HG03457 (cell line): ENCODE data around the gene TRIM67.

Experiments used
- ATAC-seq: cut with Tn5 transposase; IDR thresholded peaks from one replicate; pipeline ENCODE4 v1.9.1; 2021; ENCODE audit warnings: moderate number of reproducible peaks; ENCODE audit not compliant: unreplicated experiment

The TRIM67 gene

DNA sequence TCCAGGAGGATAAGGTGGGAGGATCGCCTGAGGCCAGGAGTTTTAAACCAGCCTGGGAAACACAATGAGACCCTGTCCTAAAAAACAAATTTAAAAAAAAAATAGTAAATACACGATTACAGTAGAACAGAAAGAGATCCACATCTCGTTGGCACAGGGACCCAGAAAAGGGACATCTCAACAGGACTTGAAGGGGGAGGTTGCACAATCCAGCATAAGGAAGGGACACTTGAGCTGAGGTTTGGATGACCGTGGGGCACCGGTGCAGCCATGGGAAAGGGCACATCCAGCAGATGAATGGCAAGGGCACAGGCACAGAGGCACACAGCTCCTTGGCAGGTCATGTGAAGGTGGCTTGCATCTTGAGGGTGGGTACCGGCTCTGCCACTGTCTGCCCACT, 20.5 kb downstream of the TRIM67 start:
- ATAC-seq = no peak

DNA sequence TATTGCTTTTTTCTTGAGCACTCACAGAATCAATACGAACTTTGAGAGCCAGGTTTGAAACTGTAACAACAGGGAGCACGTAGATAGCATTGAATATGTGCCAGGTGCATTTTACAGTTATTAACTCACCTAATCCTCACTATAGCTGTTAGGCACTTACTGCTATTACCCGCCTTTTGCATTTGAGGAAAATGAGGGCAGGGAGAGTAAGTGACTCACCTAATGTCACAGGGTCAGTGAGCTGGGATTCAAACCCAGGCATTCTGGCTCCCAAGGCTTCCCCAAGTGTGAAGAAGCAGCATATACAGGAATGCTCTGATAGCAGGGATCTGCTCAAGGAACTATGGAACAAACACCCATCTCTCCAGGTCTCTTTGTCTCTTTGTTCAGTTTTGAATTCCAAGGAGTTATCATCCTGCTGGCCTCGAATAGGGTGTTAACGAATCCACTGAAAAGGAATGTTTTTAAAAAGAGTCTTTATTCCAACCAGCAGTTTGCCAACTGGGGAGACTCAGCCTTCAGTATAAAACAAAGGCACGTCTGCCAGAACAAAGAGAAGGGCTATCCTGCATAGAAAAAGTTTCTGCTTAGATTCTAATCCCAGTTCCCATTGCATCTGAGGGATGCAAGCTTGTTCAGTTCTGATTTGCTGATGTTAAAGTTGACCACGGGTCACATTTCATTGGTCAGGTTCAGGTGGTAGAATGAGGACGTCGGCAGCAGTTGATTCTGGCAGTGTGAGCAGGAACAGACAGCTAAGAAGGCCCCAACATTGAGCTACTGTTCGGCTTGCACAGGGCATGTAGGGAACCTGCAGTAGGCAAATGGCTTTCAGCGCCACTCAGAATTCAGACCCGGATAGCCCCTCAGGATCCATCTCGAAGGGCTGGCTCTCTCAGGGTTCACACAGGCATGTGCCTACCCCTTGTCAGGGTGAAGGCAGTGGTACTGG, 22.1 kb downstream of the TRIM67 start:
- no peak for ATAC-seq

DNA sequence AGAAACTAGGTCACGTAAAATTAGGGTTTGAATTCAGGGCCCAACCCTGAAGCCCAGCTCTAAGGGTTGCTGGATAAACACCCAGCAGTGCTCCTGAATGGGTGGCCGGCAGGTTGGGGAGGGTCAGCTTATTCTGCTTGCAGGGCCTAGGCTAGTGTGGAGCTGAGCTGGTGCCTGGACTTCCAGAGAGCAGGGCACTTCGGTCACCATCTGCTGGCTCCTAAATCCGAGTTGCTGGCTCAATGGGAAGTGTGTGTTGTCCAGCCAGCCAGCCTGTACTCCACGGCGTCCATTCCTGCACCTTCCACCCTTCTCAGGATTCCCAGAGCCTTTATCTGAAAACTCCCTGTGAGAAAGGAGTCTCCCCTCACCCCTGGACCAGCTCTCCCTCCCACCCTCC, 23.0 kb downstream of the TRIM67 start:
- no peak for ATAC-seq

DNA sequence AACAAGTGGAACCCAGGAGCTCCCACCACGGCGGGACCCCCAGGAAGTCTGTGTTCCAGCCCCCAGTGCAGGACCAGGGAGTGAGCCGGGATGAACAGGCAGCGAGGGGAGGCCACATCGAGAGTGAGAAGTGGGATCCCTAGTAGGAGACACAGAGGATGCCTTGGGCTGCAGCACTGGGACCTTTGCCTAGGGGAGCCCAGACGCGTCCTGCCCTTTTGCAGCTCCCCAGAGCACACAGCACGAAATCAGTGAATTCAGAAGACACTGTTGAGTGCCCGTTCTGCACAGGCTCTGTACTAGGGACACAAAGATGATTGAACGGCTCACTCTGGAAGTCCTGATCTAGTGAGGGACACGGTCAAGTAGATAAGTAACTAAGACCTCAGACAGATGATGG, 23.5 kb downstream of the TRIM67 start:
- ATAC-seq = no peak

DNA sequence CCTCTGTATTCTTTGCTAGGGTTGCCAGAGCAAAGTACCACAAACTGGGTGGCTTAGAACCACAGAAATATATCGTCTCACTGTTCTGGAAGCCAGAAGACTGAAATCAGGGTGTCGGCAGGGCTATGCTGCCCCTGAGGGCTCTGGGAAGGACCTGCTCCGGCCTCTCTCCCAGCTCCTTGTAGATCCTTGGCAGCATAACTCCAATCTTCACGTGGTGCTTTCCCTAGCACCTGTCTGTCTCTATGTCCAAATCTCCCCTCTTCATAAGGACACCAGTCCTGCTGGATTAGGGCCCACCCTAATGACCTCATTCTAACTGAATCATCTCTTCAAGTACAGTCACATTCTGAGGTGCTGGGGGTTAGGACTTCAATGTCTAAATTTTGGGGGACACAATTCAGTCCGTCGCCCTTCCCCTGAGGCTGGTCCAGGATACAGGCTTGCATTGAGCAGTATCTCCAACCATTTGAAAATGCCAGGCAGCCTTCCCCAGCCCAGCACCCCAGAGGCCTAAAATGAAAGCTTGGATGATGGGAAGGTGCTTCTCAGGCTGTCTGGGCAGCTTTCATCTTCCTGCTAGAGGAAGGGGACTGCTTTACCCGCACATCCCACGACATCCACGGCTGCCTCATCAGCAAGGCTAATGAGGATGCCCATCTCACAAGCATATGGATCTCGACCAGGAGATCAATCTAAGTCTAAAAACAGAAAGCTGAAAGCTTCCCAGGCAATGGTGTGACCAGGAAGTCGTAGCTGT, 24.7 kb downstream of the TRIM67 start:
- ATAC-seq = no peak

DNA sequence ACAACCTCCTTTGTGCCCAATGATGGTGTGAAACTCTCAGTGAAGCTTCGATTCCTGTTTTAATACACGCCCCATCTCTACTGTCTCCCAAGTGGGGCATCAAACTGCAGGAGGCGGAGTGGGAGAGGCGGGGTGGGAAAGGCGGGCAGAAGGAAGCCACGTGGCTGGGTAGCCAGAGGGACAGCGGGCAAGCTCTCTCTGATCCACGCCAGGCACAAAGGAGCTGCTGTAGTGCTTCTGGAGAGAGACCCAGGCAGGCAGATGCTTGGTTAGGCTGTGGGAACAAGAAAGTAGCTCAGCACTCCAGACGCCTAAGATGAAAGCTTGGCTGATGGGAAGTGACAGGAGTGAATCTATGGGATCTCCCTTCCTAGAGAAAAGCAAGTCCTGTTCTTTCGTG, 25.7 kb downstream of the TRIM67 start:
- ATAC-seq = no peak

DNA sequence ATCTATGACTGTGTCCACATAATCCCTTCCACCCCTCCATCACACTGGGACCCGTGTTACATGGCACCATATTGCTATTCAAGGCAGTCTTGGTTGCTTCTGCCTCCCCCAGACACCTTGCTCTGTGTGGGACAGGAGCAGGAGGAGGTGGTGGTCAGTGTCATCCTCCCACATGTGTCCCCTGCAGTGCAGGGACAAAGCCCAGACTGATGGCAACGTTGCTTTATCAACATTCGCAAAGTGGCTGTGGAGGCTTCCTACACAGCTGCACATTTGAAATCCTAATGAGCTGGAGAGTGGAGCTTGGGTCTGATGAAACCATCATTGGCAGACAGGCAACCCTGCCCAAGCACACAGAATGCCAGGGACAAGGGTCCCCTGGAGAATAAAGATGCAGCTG, 26.2 kb downstream of the TRIM67 start:
- ATAC-seq = no peak

DNA sequence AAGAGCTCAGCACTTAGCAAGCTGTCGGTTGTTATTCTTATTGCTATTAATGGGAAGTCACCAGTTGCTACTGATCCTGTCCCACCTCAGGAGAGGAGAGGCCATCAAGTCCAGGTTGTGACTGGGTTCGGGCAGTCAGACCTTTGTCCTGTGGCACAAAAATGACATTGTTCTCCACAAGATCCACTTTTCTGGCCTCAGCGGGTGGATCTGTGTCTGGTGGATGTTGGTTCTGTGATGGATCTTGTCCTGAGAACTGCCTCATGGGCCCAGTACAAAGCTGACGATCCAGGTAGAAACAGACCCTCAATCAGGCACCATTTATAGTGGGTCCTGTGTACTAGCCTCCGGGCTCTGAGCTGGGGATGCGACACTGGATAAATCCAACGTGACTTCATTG, 26.9 kb downstream of the TRIM67 start:
- ATAC-seq = no peak

DNA sequence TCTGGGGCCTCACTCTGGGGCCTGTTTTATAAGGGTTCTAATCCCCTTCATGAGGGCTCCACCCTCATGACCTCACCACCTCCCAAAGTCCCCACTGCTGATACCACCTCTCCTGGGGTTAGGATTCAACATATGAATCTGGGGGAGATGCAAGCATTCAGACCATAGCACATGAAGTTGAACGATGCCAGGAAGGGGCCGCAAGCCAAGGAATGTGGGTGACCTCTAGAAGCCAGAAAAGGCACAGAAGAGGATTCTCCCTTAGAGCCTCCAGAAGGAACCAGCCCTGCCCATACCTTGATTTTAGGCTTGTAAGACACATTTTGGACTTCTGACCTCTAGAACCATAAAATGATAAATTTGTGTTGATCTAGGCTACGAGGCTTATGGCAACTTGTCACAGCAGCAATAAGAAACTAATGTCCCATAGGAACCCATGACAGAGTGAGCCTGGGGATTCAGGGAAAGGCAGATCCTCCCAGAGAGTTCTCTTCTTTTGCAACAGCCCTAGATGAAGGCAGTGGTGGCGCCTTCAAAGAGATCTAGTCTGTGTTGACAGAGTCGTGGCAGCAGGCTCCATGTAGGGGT, 27.9 kb downstream of the TRIM67 start:
- ATAC-seq = no peak

DNA sequence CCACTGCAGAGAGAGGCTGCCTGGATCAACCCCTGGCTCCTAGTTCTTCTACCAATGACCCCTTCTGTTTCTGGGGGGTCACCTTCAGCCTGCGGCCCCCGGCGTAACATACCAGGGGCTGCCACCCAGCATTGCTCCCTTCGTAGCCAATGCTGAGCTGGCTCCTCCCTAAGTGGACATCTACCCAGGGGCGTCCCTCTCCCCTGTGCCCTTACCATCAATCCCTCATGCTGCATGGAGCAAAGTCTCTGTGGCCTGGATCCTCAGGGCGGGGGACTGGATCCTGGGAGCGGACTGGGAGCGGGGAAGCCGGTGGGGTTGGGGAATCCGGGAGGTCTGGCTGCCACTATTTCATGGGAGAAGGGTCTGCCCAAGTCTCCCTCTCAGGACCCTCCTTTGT, 28.6 kb downstream of the TRIM67 start:
- no peak for ATAC-seq

DNA sequence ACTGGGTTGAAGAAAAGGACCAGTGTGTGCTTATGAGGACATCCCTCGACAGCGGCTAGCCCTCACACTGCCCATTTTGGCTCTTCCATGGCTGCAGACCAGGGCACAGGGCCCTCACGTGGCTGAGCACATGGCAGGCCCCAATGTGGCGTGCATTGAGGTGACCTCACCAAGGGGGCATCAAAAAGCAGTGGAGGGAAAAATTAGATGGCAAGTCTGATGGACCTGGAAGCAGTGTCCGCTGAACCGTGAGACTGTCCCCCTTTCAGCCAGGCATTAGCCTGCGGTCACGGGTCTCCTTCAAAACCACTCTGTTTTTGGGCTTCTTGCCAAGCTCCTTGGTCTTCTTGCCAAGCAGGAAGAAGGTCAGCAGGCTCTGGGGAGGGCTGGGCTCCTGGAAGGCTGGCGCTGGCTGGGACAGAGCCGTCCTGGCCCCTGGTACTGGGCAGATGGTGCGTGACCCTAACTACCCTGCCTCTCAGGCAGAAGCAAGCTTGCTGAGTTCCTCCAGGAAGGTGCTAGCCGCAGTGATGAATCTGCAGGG, 30.8 kb downstream of the TRIM67 start:
- ATAC-seq = no peak

DNA sequence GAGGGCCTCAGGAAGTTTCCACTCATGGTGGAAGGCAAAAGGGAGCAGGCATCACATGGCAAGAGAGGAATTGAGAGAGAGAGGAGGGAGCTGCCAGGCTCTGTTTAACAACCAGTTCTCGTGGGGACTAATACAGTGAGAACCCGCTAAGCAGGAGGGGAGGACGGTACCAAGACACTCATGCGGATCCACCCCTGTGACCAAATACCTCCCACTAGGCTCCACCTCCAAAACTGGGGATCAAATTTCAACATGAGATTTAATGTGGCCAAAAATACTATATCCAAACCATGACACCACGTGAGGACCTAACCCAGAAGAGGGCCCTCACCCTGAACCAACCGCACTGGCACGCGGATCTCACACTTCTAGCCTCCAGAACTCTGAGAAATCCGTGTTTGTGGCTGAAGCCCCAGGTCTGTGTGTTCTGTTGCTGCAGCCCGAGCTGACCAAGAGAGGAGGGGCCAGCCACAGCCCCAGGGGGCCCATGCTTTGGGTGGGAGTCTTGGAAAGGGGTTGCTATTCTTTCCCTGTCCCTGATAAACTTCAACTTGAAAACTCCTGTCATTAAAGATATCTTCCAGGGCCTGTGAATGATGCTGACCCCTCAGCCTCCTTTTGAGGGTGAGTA, 32.0 kb downstream of the TRIM67 start:
- no peak for ATAC-seq

DNA sequence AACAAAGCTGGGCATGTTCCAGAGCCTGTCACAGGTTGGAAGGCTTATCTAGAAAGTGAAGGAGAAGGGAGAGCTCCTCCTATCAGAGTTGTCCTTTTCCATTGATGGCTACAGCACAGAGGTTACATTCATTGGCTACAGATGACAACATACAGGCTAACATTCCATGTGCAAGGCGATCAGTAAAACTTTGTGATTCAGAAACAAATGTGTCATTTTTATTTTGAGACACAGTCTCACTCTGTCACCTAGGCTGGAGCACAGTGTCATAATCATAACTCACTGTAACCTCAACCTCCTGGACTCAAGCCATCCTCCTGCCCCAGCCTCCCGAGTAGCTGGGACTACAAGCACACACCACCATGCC, 32.6 kb downstream of the TRIM67 start:
- no peak for ATAC-seq

DNA sequence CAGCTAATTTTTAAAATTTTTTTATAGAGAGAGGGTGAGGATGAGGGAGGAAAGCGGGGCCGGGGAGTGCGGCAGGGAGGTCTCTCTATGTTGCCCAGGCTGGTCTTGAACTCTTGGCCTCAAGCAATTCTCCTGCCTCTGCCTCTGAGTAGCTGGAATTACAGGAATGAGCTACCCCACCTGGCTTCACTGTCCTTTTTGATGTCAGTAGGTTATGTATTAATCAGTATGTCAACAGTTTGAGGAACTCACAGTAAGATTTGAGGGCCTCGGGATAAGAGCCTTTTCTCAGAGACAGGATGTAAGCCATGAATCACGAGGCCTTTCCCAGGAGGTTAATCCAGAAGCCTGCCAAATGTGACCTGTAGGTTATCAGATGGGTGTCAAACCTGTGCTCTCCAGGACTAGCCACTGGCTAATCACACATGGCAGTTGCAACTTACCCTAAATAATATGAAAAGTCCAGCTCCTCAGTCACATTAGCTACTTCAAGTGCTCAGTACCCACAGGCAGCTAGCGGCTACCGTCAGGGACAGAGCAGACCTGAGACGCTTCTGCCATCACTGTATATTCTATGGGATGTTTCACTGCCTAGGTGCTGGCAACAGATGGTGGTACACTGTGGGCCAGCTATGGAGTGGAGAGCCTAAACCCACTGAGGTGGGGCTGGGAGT, 33.1 kb downstream of the TRIM67 start:
- ATAC-seq = no peak

DNA sequence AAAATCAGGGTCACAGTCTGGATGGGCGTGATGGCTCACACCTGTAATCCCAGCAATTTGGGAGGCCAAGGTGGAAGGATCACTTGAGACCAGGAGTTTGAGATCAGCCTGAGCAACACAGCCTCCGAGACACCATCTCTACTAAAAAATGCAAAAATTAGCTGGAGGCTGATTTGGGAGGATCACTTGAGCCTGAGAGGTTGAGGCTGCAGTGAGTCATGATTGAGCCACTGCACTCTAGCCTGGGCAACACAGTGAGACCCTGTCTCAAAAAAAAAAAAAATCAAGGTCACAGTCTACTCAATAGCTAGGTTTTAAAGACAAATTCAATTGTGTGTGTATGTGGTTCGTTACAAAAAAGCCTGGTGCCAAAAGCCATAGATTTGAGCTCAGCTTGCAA, 34.4 kb downstream of the TRIM67 start:
- ATAC-seq = no peak

DNA sequence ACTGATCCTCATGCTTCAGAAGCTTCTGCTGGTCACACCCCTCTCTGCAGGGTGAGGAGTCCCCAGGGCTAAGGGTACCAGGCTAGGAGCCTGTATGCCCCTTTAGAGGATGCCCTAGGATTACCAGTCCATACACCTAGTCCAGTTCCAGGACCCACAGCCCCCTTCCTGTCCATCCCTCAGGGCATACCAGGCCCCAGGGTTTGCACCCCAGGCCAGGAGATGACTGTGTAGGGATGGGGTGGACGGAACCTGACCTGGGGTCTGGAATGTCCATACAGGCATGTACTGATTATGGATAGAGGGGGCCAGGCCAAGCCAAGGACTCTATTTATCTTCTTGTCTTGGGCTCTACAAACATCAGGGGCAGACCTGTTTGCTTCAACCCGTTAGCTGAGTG, 34.9 kb downstream of the TRIM67 start:
- ATAC-seq = no peak

DNA sequence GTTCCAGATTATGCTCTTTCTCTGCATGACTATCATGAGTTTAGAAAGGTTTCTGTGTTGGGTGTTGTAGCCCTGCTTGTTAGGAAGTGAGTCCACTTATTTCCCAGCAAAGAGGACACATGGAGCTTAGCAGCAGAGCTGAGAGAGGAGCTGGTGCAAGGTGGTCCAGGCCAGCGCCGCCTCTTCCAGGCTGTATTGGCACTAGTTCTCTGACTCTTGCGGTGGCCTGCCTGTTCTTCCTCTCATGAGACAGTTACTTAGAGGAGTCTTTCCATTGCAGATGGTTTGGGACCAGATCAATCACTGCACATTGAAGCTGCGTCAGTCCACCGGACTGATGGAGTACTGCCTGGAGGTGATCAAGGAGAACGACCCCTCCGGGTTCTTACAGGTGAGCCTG, 38.0 kb downstream of the TRIM67 start:
- no peak for ATAC-seq

DNA sequence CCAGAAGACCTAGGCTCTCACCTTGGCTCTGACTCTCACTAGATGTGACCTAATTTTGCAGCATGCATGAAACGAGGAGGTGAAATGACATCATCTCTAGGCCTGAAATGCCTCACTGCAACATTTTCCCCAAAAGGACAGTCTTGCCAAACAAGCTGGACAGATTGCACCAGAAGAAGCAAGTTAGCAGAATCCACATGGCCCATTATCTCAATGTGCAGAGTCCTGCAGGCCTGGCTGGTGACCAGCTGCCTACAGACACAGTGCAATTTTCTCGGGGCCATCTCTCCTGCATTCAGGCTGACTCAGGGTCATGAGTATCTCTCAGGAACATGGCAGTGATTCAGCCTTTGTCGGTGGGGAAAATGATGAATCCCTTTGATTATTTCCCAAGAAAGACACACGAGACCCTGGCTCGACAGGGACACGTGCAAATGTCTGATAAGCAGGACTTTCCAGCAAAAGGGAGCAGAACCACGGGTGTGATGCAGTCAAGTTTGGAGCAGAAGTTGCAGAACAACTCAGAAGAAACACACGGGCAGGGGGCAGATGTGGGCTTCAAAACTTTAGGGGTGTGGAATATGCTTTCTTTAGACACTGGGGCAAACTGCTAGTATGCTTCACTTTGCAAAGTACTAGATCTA, 38.7 kb downstream of the TRIM67 start:
- no peak for ATAC-seq

DNA sequence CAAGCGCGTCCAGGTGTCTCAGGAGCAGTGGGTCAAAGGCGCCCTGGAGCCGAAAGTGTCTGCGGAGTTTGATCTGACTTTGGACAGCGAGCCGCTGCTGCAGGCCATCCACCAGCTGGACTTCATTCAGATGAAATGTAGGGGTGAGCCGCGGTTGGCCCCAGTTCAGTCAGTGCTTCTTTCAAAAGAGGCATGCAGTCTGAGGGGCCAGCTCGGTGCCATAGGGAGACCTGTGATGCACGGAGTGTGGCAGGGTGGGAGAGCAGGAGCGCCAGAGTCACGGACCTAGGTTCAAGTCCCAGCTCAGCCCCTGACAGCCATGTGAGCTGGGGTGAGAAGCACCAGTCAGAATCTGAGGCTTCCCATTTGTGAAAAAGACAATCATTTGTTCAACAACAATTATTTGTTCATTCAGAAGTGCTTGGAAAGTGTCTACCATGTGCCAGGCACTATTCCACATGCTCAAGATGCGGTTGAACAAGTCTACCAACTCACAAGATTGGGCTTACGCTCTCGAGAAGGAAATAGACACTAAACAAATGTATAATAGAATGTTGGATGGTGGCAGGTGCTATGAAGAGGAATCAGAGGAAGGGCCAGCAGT, 39.6 kb downstream of the TRIM67 start:
- no peak for ATAC-seq
